Liver (tissue), 9 donors: ENCODE data around the gene HSH2D. TPM values are rescaled to one million over a fixed set of nuclear protein-coding genes. Genes with fewer than 3 reads are reported as not detected.

Source experiments
- DNase-seq: peaks from one replicate; pipeline ENCODE4 v3.0.0-alpha.2; 2017; ENCODE audit warnings: low spot score
- H3K27ac ChIP-seq, 2 donors: one replicate each; pipeline ENCODE4 v1.7.0; 2013; ENCODE audit warnings: inconsistent platforms in 2 of 2, low read length in 2 of 2, control low read depth in 1 of 2, low read depth in 1 of 2, mild to moderate bottlenecking in 1 of 2
- H3K27me3 ChIP-seq, 4 donors: one replicate each; pipeline versions ENCODE4 v1.6.1 to v1.7.0; 2013; ENCODE audit warnings: low read length in 3 of 4, inconsistent platforms in 1 of 4, mild to moderate bottlenecking in 1 of 4, moderate library complexity in 1 of 4; ENCODE audit not compliant: control insufficient read depth in 4 of 4, insufficient read depth in 4 of 4
- H3K36me3 ChIP-seq, 4 donors: one replicate each; pipeline versions ENCODE4 v1.6.1 to v1.7.0; 2013; ENCODE audit warnings: low read length in 3 of 4, mild to moderate bottlenecking in 3 of 4, low read depth in 1 of 4, moderate library complexity in 1 of 4; ENCODE audit not compliant: control insufficient read depth in 4 of 4, insufficient read depth in 3 of 4
- H3K4me1 ChIP-seq, 4 donors: one replicate each; pipeline versions ENCODE4 v1.6.1 to v1.7.0; 2013; ENCODE audit warnings: low read length in 3 of 4, mild to moderate bottlenecking in 3 of 4, moderate library complexity in 1 of 4; ENCODE audit not compliant: control insufficient read depth in 4 of 4, insufficient read depth in 4 of 4
- H3K4me3 ChIP-seq, 3 donors: one replicate each; pipeline versions ENCODE4 v1.6.1 to v1.7.0; 2013; ENCODE audit warnings: low read length in 3 of 3, control low read depth in 1 of 3, low read depth in 1 of 3, mild to moderate bottlenecking in 1 of 3
- H3K9ac ChIP-seq, 2 donors: one replicate each; pipeline ENCODE4 v1.7.0; 2013; ENCODE audit warnings: low read length in 2 of 2, mild to moderate bottlenecking in 2 of 2, moderate library complexity in 2 of 2, control low read depth in 1 of 2, low read depth in 1 of 2
- H3K9me3 ChIP-seq, 4 donors: one replicate each; pipeline versions ENCODE4 v1.6.1 to v1.7.0; 2013; ENCODE audit warnings: low read length in 3 of 4; ENCODE audit not compliant: control insufficient read depth in 4 of 4
- FOXA1 ChIP-seq: IDR thresholded peaks from 2 replicates; pipeline ENCODE4 v1.6.1; 2016; ENCODE audit warnings: antibody characterized with exemption
- FOXA2 ChIP-seq: IDR thresholded peaks from 2 replicates; pipeline ENCODE4 v1.6.1; 2016; ENCODE audit warnings: antibody characterized with exemption
- GABPA ChIP-seq, 2 donors: IDR thresholded peaks in 1 of 2; conservative IDR thresholded peaks in 1 of 2; 2 replicates each; pipeline ENCODE4 v1.6.1; 2016; ENCODE audit warnings: antibody characterized with exemption in 2 of 2, mild to moderate bottlenecking in 1 of 2, moderate library complexity in 1 of 2
- HNF4A ChIP-seq, 2 donors: conservative IDR thresholded peaks; 2 replicates each; pipeline ENCODE4 v1.6.1; 2016; ENCODE audit warnings: antibody characterized with exemption in 2 of 2, mild to moderate bottlenecking in 2 of 2
- HNF4G ChIP-seq: IDR thresholded peaks from 2 replicates; pipeline ENCODE4 v1.6.1; 2016; ENCODE audit warnings: antibody characterized with exemption
- JUND ChIP-seq, 2 donors: IDR thresholded peaks; 2 replicates each; pipeline ENCODE4 v1.6.1; 2016; ENCODE audit warnings: antibody characterized with exemption in 2 of 2
- NR2F2 ChIP-seq: IDR thresholded peaks from 2 replicates; pipeline ENCODE4 v1.6.1; 2016; ENCODE audit warnings: antibody characterized with exemption
- RAD21 ChIP-seq, 2 donors: IDR thresholded peaks; 2 replicates each; pipeline ENCODE4 v1.6.1; 2016; ENCODE audit warnings: antibody characterized with exemption in 2 of 2, mild to moderate bottlenecking in 2 of 2
- REST ChIP-seq: IDR thresholded peaks from 2 replicates; pipeline ENCODE4 v1.6.1; 2016; ENCODE audit warnings: antibody characterized with exemption, mild to moderate bottlenecking
- RXRA ChIP-seq, 2 donors: IDR thresholded peaks; 2 replicates each; pipeline ENCODE4 v1.6.1; 2017 to 2018; ENCODE audit warnings: antibody characterized with exemption in 2 of 2, mild to moderate bottlenecking in 1 of 2
- SP1 ChIP-seq: IDR thresholded peaks from 2 replicates; pipeline ENCODE4 v1.6.1; 2018; ENCODE audit warnings: antibody characterized with exemption, mild to moderate bottlenecking
- TAF1 ChIP-seq: conservative IDR thresholded peaks from 2 replicates; pipeline ENCODE4 v1.6.1; 2016; ENCODE audit warnings: antibody characterized with exemption, mild to moderate bottlenecking
- WGBS: extraction: QIAGEN DNeasy Blood & Tissue Kit; methylation state at CpG from one replicate; pipeline ENCODE4 v1.1.7; 2013; 5-methylcytosine and 5-hydroxymethylcytosine counted together
- polyA plus RNA-seq, 2 donors: library from polyadenylated mRNA; stranded (reverse) in 1 of 2; unstranded in 1 of 2; fragments of 200-250 nt in 1 of 2; fragments of >200 nt in 1 of 2; fragmentation: Nextera tagmentation in 1 of 2; extraction: Ambion mirVana in 1 of 2; gene quantifications; one replicate each; pipeline versions ENCODE4 v1.2.1 to v1.2.3, GENCODE V29; 2013 to 2015
- total RNA-seq, 2 donors: library from RNA; depleted of rRNA; stranded (reverse); fragments of >200 nt; gene quantifications; one replicate each; pipeline ENCODE4 v1.2.3, GENCODE V29; 2014
- TF ChIP-seq, protein P1 (sequence below): IDR thresholded peaks from 2 replicates; pipeline ENCODE4 v1.6.1; 2016; ENCODE audit warnings: antibody characterized with exemption
- TF ChIP-seq, protein P2 (sequence below): fragments of 150-350 bp; IDR thresholded peaks from 2 replicates; pipeline ENCODE4 v1.5.1; 2017; ENCODE audit warnings: improper control_type of control experiment, low read depth, low read length; ENCODE audit not compliant: missing input control
- TF ChIP-seq, protein P3 (sequence below): IDR thresholded peaks from 2 replicates; pipeline ENCODE4 v1.6.1; 2016; ENCODE audit warnings: antibody characterized with exemption
- donor health status: healthy.
- donor health status: healthy.
- donor health status: healthy.
- donor health status: healthy.
- donor health status: healthy.

Gene HSH2D
- total and polyA plus RNA-seq, 4 donors: 0.33 to 2.9 (median 1.2) TPM

GRCh38 chr19:16094360-16095070 is 49.0 kb upstream of the HSH2D start:
- WGBS: 70% methylated on average over 10 of the region's 10 CpGs
- H3K36me3 ChIP-seq: peaks cover 0 to 18% (median 1%) of the 10 kb centered on the region in 4 donors

GRCh38 chr19:16095071-16095571 is 48.4 kb upstream of the HSH2D start:
- no peaks in the 10 kb centered on the region for H3K9me3 ChIP-seq
- no peak overlapping the region for H3K9ac ChIP-seq
- H3K4me1 ChIP-seq: peaks cover 0 to 8% (median 4%) of the 10 kb centered on the region in 4 donors
- no peak overlapping the region for H3K4me3 ChIP-seq
- DNase-seq: no peak
- WGBS: 48% methylated on average over 13 of the region's 13 CpGs
- no peaks in the 10 kb centered on the region for H3K27me3 ChIP-seq
- H3K27ac ChIP-seq: no peak overlapping the region
- peaks cover 0 to 18% (median 1%) of the 10 kb centered on the region in 4 donors for H3K36me3 ChIP-seq
- no peak for TF ChIP-seq GABPA (IDR thresholded peaks at IDR 0.05 in 1 of 2, conservative IDR thresholded peaks at IDR 0.05 in 1 of 2)
- peak; percentile 34 for TF ChIP-seq SP1
- no peak for TF ChIP-seq REST
- no peak for TF ChIP-seq RAD21 (IDR thresholded peaks at IDR 0.05)
- TF ChIP-seq NR2F2: peak; percentile 83
- TF ChIP-seq FOXA1: no peak
- no peak for TF ChIP-seq FOXA2
- peak in 1 of 2 donors; percentile 4 for TF ChIP-seq JUND (IDR thresholded peaks at IDR 0.05)
- TF ChIP-seq RXRA (IDR thresholded peaks at IDR 0.05): peak; percentile 56 to 79
- TF ChIP-seq, protein P1, sequence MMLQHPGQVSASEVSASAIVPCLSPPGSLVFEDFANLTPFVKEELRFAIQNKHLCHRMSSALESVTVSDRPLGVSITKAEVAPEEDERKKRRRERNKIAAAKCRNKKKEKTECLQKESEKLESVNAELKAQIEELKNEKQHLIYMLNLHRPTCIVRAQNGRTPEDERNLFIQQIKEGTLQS: no peak
- TF ChIP-seq, protein P2, sequence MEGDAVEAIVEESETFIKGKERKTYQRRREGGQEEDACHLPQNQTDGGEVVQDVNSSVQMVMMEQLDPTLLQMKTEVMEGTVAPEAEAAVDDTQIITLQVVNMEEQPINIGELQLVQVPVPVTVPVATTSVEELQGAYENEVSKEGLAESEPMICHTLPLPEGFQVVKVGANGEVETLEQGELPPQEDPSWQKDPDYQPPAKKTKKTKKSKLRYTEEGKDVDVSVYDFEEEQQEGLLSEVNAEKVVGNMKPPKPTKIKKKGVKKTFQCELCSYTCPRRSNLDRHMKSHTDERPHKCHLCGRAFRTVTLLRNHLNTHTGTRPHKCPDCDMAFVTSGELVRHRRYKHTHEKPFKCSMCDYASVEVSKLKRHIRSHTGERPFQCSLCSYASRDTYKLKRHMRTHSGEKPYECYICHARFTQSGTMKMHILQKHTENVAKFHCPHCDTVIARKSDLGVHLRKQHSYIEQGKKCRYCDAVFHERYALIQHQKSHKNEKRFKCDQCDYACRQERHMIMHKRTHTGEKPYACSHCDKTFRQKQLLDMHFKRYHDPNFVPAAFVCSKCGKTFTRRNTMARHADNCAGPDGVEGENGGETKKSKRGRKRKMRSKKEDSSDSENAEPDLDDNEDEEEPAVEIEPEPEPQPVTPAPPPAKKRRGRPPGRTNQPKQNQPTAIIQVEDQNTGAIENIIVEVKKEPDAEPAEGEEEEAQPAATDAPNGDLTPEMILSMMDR: no peak
- TF ChIP-seq, protein P3, sequence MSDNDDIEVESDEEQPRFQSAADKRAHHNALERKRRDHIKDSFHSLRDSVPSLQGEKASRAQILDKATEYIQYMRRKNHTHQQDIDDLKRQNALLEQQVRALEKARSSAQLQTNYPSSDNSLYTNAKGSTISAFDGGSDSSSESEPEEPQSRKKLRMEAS: no peak
- no peak for TF ChIP-seq TAF1
- peak; percentile 25 to 84 for TF ChIP-seq HNF4A (conservative IDR thresholded peaks at IDR 0.05)
- TF ChIP-seq HNF4G: peak; percentile 18

More at GRCh38 chr19:16094360-16095070, 49.0 kb upstream of the HSH2D start:
- TF ChIP-seq, protein P1: peak; percentile 48
- TF ChIP-seq HNF4G: peak; percentile 20
- peak; percentile 57 to 91 for TF ChIP-seq JUND (IDR thresholded peaks at IDR 0.05)
- TF ChIP-seq SP1: peak; percentile 40
- no peak for TF ChIP-seq TAF1
- TF ChIP-seq HNF4A (conservative IDR thresholded peaks at IDR 0.05): peak in 1 of 2 donors; percentile 27
- no peak for TF ChIP-seq REST
- Histone ChIP-seq H3K4me1 (peaks cover 0 to 8% (median 4%) of the 10 kb centered on the region in 4 donors), H3K4me3 (no peak overlapping the region), H3K27ac (no peak overlapping the region), H3K9me3 (no peaks in the 10 kb centered on the region), H3K27me3 (no peaks in the 10 kb centered on the region), H3K9ac (no peak overlapping the region)
- no peak for DNase-seq
